Type B pancreatic cell (in vitro differentiated cells): Measurements from ENCODE around the gene ITGA2B. TPM values are rescaled to one million over a fixed set of nuclear protein-coding genes. Genes with fewer than 3 reads are reported as not detected.
A peak's percentile ranks its signal among the peaks of the same experiment; 100 is the strongest.
"Not testable (repeated sequence)": the region's sequence is repeated elsewhere in the genome, so short reads cannot be mapped to it uniquely, and the experiment has no call there.

Source experiments
- DNase-seq: peaks from one replicate; pipeline ENCODE4 v3.0.0; 2021; ENCODE audit warnings: mixed read lengths; ENCODE audit not compliant: unreplicated experiment; ENCODE audit errors: extremely low spot score
- H3K27ac Mint-ChIP-seq: 2 replicates; pipeline ENCODE4 v1.8.0; 2021; ENCODE audit warnings: mild to moderate bottlenecking, mixed read lengths
- H3K27me3 Mint-ChIP-seq: 2 replicates; pipeline ENCODE4 v1.8.0; 2021; ENCODE audit warnings: mixed read lengths
- H3K36me3 Mint-ChIP-seq: 2 replicates; pipeline ENCODE4 v1.8.0; 2021; ENCODE audit warnings: mixed read lengths
- H3K4me1 Mint-ChIP-seq: one replicate; pipeline ENCODE4 v1.8.0; 2021; ENCODE audit warnings: mixed read lengths; ENCODE audit not compliant: unreplicated experiment
- H3K4me3 Mint-ChIP-seq: 2 replicates; pipeline ENCODE4 v1.8.0; 2021; ENCODE audit warnings: mild to moderate bottlenecking, mixed read lengths
- H3K9me3 Mint-ChIP-seq: 2 replicates; pipeline ENCODE4 v1.8.0; 2021; ENCODE audit warnings: mixed read lengths
- total RNA-seq: library from RNA; stranded (reverse); gene quantifications from 2 replicates; pipeline ENCODE4 v1.2.1, GENCODE V29; 2021; ENCODE audit warnings: low replicate concordance
- TF ChIP-seq, protein P1 (sequence below): fragments of 200-600 bp; sonication (generic); conservative IDR thresholded peaks from 2 replicates; pipeline ENCODE4 v1.5.0; 2021; ENCODE audit warnings: antibody characterized with exemption, mild to moderate bottlenecking

The ITGA2B gene
- total RNA-seq, 1 donor from 2014 or later = 8.8 TPM

DNA sequence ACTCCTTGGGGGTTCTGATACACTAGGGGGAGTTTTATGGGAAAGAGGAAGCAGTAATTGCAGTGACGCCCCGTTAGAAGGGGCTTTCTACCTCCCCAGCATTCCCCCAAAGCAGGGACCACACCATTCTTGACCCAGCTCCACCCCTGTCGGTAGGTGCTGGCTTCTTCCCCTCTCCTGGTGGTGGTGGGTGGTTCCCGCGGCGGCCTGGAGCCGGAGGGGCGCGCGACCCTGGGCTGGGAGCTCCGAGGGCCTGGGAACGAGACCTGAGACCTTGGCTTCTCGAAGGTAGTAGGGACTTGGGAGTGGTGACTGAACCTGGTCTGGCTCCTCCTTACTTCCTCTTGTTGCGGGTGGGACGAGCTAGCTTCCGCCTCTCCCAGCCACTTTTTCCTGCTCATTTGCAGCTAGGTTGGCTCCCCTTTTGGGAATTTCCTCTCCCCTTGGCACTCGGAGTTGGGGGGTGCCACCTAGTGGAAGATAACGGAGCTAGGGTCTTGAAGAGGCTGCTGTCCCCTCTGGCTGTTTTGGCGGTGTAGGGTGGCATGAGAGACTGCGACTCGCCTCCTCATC is 43.9 kb downstream of the ITGA2B start:
- Mint-ChIP-seq H3K4me1 (peaks cover 12% of the 10 kb centered on the region), H3K9me3 (no peaks in the 10 kb centered on the region), H3K36me3 (no peaks in the 10 kb centered on the region), H3K4me3 (peak overlapping the region; percentile 98), H3K27ac (peak overlapping the region; percentile 95), H3K27me3 (peaks cover 8% of the 10 kb centered on the region)
- no peak for DNase-seq
- TF ChIP-seq, protein P1, sequence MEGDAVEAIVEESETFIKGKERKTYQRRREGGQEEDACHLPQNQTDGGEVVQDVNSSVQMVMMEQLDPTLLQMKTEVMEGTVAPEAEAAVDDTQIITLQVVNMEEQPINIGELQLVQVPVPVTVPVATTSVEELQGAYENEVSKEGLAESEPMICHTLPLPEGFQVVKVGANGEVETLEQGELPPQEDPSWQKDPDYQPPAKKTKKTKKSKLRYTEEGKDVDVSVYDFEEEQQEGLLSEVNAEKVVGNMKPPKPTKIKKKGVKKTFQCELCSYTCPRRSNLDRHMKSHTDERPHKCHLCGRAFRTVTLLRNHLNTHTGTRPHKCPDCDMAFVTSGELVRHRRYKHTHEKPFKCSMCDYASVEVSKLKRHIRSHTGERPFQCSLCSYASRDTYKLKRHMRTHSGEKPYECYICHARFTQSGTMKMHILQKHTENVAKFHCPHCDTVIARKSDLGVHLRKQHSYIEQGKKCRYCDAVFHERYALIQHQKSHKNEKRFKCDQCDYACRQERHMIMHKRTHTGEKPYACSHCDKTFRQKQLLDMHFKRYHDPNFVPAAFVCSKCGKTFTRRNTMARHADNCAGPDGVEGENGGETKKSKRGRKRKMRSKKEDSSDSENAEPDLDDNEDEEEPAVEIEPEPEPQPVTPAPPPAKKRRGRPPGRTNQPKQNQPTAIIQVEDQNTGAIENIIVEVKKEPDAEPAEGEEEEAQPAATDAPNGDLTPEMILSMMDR = peak; percentile 70

DNA sequence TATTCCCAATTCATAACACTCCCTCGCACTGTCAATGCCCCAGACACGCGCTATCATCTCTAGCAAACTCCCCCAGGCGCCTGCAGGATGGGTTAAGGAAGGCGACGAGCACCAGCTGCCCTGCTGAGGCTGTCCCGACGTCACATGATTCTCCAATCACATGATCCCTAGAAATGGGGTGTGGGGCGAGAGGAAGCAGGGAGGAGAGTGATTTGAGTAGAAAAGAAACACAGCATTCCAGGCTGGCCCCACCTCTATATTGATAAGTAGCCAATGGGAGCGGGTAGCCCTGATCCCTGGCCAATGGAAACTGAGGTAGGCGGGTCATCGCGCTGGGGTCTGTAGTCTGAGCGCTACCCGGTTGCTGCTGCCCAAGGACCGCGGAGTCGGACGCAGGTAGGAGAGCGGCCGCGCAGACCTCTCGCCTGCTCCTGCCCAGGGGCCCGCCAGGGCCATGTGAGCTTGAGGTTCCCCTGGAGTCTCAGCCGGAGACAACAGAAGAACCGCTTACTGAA is 44.5 kb downstream of the ITGA2B start, which contains the start of gene GRN:
Gene GRN, plus strand, starts transcription at position 364 of the 515 bp plus-strand sequence. CDS start 3,863 bp downstream, outside the sequence.
- H3K36me3 Mint-ChIP-seq = no peaks in the 10 kb centered on the region
- no peaks in the 10 kb centered on the region for H3K9me3 Mint-ChIP-seq
- peaks cover 12% of the 10 kb centered on the region for H3K4me1 Mint-ChIP-seq
- peaks cover 8% of the 10 kb centered on the region for H3K27me3 Mint-ChIP-seq
- peak; percentile 94 for DNase-seq
- peak within 1 kb of the TSS; percentile 98 for H3K4me3 Mint-ChIP-seq
- TF ChIP-seq, protein P1 = no peak
- H3K27ac Mint-ChIP-seq = peak within 1 kb of the TSS; percentile 95

DNA sequence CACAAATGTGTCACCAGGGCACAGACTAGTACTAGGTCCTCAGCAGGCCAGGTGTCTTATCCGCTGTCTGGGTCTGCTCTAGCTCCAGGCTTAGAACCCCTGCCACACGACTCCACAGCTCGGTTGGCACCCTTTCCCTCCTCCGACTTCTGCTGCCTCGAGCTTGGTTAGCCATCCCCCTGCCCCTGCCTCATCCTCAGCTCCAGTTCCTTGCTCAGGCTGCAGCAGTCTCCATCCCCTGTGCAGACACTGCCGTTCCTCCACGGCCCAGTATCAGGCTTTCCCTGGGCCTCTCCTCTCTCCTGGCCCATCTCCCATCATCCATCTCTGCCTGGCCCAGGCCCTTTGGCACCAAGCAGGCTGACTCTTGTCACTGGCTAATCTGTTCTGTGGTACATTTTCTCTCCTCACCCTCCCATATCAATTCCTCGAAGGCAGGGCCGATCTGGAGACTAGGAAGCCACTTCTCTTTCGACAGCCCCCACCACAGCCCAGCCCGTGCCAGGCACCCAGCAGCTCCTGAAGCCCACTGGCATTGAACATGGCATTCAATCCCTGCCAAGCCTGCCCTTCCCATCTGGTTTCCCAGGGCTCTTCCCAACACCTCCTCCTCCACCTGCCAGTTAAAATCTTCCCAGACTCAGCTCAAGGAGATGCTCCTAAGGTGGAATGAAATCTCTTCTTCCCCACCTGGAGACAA is 45.8 kb downstream of the ITGA2B start:
- peaks cover 8% of the 10 kb centered on the region for H3K27me3 Mint-ChIP-seq
- peaks cover 12% of the 10 kb centered on the region for H3K4me1 Mint-ChIP-seq
- DNase-seq = no peak
- peak overlapping the region; percentile 16 for H3K4me3 Mint-ChIP-seq
- H3K36me3 Mint-ChIP-seq = no peaks in the 10 kb centered on the region
- TF ChIP-seq, protein P1 = no peak
- H3K9me3 Mint-ChIP-seq = no peaks in the 10 kb centered on the region
- peak overlapping the region; percentile 95 for H3K27ac Mint-ChIP-seq

DNA sequence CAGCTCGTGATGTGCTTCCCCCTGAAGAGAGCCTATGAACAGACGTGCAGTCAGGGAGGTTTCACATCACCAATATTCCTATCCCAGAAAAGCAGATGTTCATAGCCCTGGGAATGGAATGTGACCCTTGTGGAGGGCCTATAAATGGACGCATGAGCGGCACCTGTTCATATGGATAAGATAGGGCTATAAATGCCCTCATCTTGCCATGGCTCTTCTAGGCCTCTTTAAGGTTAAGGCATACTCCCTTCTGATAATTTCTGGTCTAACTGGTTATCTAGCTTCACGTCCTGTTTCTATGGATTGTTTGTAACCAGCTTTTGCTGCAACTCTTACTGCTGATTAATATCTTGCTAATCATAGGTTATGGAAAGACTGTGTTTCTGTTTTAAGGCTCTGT is 48.9 kb downstream of the ITGA2B start:
- Mint-ChIP-seq H3K27me3 (peaks cover 21% of the 10 kb centered on the region), H3K27ac (peak overlapping the region; percentile 66), H3K4me3 (peak overlapping the region; percentile 6)
- not testable (repeated sequence) for H3K9me3 Mint-ChIP-seq, H3K36me3 Mint-ChIP-seq, DNase-seq, H3K4me1 Mint-ChIP-seq

DNA sequence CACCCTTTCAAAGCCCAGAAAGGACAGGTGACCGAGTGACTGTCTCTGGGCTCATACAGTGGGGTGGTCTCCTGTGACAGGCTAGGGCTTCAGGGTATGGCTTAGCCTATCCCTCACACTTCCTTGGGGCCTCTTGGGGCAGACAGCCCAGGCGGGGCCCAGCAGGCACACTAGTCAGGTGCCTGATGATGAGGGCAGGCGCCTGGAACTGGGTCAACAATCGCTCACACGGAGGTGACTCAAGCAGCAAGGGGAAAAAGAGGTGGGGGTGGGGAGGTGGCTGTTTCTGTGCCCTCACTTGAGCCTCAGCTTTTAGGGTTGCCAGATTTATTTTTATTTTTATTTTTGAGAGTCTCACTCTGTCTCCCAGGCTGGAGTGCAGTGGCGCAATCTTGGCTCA is 50.7 kb downstream of the ITGA2B start:
- Mint-ChIP-seq H3K4me3 (no peak overlapping the region), H3K27ac (no peak overlapping the region), H3K27me3 (peaks cover 17% of the 10 kb centered on the region), H3K36me3 (no peaks in the 10 kb centered on the region), H3K9me3 (no peaks in the 10 kb centered on the region), H3K4me1 (no peaks in the 10 kb centered on the region)
- TF ChIP-seq, protein P1 = no peak
- DNase-seq = no peak

DNA sequence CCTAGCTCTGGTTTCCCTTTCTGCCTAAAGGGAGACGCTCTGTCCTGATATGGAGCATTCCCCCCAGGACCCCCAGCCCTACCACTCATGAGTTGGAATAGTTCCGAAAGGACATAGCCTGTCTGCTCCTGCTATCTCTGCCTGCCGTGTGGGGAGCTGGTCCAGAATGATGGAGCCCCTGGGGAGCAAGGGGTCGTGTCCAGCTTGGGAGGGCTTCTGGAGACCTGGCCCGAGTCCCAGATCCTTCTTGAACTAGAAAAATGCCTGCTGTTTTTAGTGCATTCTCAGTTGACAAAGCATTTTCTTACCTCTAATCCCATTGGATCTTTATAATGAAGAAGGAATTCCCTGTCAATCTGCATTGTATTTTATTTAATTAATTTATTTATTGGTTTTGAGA is 53.5 kb downstream of the ITGA2B start:
- Mint-ChIP-seq H3K27me3 (peaks cover 15% of the 10 kb centered on the region), H3K9me3 (no peaks in the 10 kb centered on the region), H3K36me3 (no peaks in the 10 kb centered on the region), H3K27ac (no peak overlapping the region), H3K4me1 (peaks cover 5% of the 10 kb centered on the region), H3K4me3 (no peak overlapping the region)
- TF ChIP-seq, protein P1 = no peak
- DNase-seq = no peak
